Astrocyte of the spinal cord (primary cell): Measurements from ENCODE around the gene SNRNP200.

Experiments
- DNase-seq: peaks from one replicate; pipeline ENCODE4 v3.0.0; 2011; ENCODE audit warnings: low read depth, low spot score
- H3K4me3 ChIP-seq: 2 replicates; pipeline ENCODE4 v1.5.1; 2011; ENCODE audit warnings: low read depth, mild to moderate bottlenecking, low read length, moderate library complexity
- CTCF ChIP-seq: IDR thresholded peaks from 2 replicates; pipeline ENCODE4 v1.5.1; 2012; ENCODE audit warnings: low read depth, mild to moderate bottlenecking, low read length, inconsistent platforms
- in situ Hi-C: cut with HindIII; loops from 2 replicates; pipeline ENCODE4 v1.10.0; 2017; ENCODE audit warnings: low sequenced_read_pairs

Gene SNRNP200

GRCh38 chr2:96320728-96321622, 15.6 kb upstream of the SNRNP200 start:
- peak overlapping the region; percentile 54 for H3K4me3 ChIP-seq
- no peak for TF ChIP-seq CTCF
- DNase-seq = peak; percentile 18
- in situ Hi-C loops = no loop called here

- TF ChIP-seq CTCF = no peak
- DNase-seq = no peak
- in situ Hi-C loops = no loop called here
- no peak overlapping the region for H3K4me3 ChIP-seq
These were observed 15.0 kb upstream of the SNRNP200 start for GRCh38 chr2:96320326-96320725.

- no peak overlapping the region for H3K4me3 ChIP-seq
- DNase-seq = no peak
- no peak for TF ChIP-seq CTCF
- in situ Hi-C loops = no loop called here
These were observed 14.1 kb upstream of the SNRNP200 start for GRCh38 chr2:96319396-96319795.

GRCh38 chr2:96318723-96319122, 13.4 kb upstream of the SNRNP200 start:
- DNase-seq = no peak
- TF ChIP-seq CTCF = no peak
- no peak overlapping the region for H3K4me3 ChIP-seq
- in situ Hi-C loops = no loop called here

GRCh38 chr2:96317584-96317997, 12.2 kb upstream of the SNRNP200 start:
- no peak for TF ChIP-seq CTCF
- no peak overlapping the region for H3K4me3 ChIP-seq
- DNase-seq = no peak
- in situ Hi-C loops = no loop called here

- in situ Hi-C loops = no loop called here
These were observed 11.7 kb upstream of the SNRNP200 start for GRCh38 chr2:96316999-96317398.

More at GRCh38 chr2:96316999-96317398, 11.7 kb upstream of the SNRNP200 start:
- DNase-seq = no peak
- H3K4me3 ChIP-seq = no peak overlapping the region
- TF ChIP-seq CTCF = no peak
